ENCODE measurements around the gene CRPPA. TPM values are rescaled to one million over a fixed set of nuclear protein-coding genes. Genes with fewer than 3 reads are reported as not detected.

CRPPA gene
- total RNA-seq, 4 donors from 2014 or later, result 0.80 to 2.6 (median 1.8) TPM

- intact Hi-C loops (cut with DNase I; ENCODE audit: low total_unique reads) (no loop called here), in situ Hi-C loops (cut with MboI; ENCODE audit: low pct_ligation_motif_present in 1 of 4, low pct_unique_long_range_greater_than_20kb in 1 of 4, low sequenced_read_pairs in 3 of 4) (no loop called here)
- no peak for TF ChIP-seq EP300 (IDR thresholded peaks at IDR 0.05; ENCODE audit: low read depth)
- H3K4me1 ChIP-seq, result peaks cover 13 to 27% (median 17%) of the 10 kb centered on the region in 4 donors
- DNase-seq, result no peak
- H3K27ac ChIP-seq, result no peak overlapping the region
- 34 to 62% methylated on average over 1 of the region's 1 CpG for WGBS, 2 donors (ENCODE audit: low coverage in 1 of 2)
- H3K27me3 ChIP-seq, result no peaks in the 10 kb centered on the region
- no peaks in the 10 kb centered on the region for H3K36me3 ChIP-seq
- H3K4me3 ChIP-seq, result no peak overlapping the region
- H3K9me3 ChIP-seq, result no peaks in the 10 kb centered on the region
These were observed 2.4 kb upstream of the CRPPA start for GRCh38 chr7:16423761-16424160.

GRCh38 chr7:16422917-16423316, 1.6 kb upstream of the CRPPA start:
- 85 to 100% methylated on average over 1 to 3 of the region's 3 CpGs for WGBS, 2 donors (ENCODE audit: low coverage in 1 of 2)
- in situ Hi-C loops (cut with MboI; ENCODE audit: low pct_ligation_motif_present in 1 of 4, low pct_unique_long_range_greater_than_20kb in 1 of 4, low sequenced_read_pairs in 3 of 4) (no loop called here), intact Hi-C loops (cut with DNase I; ENCODE audit: low total_unique reads) (no loop called here)

DNA sequence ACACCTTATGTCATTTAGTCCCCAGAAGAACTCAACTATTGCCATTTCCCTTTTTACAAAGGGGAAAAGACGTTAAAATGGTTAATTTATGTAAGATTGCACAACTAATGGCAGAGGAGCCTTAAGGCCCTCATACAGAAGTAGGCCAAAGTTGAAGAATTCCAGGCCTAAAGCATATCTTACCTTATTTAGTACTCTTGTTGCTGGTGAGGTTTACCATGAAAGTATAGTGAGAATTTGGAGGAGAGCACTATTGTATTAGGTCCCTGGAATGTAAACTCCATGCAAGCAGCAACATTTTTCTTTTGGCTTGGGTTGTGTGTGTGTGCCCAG, 731 bp upstream of the CRPPA start:
- TF ChIP-seq POLR2A (IDR thresholded peaks at IDR 0.05) (no peak), POLR2AphosphoS5 (IDR thresholded peaks at IDR 0.05) (no peak), CTCF (IDR thresholded peaks at IDR 0.05) (no peak), EP300 (IDR thresholded peaks at IDR 0.05; ENCODE audit: low read depth) (no peak)
- no peak overlapping the region for H3K4me3 ChIP-seq
- no peaks in the 10 kb centered on the region for H3K36me3 ChIP-seq
- H3K9me3 ChIP-seq, result no peaks in the 10 kb centered on the region
- no peaks in the 10 kb centered on the region for H3K27me3 ChIP-seq
- 33 to 44% methylated on average over 1 of the region's 1 CpG for WGBS, 2 donors (ENCODE audit: low coverage in 1 of 2)
- no peak for DNase-seq
- H3K27ac ChIP-seq, result peak overlapping the region; percentile 96 to 98 (median 97)
- H3K4me1 ChIP-seq, result peaks cover 13 to 26% (median 17%) of the 10 kb centered on the region in 4 donors
- in situ Hi-C loops (cut with MboI; ENCODE audit: low pct_ligation_motif_present in 1 of 4, low pct_unique_long_range_greater_than_20kb in 1 of 4, low sequenced_read_pairs in 3 of 4) (no loop called here), intact Hi-C loops (cut with DNase I; ENCODE audit: low total_unique reads) (no loop called here)

More at GRCh38 chr7:16422917-16423316, 1.6 kb upstream of the CRPPA start:
- no peak for DNase-seq
- Histone ChIP-seq H3K4me1 (peaks cover 13 to 24% (median 17%) of the 10 kb centered on the region in 4 donors), H3K27me3 (no peaks in the 10 kb centered on the region), H3K27ac (peak overlapping the region; percentile 96 to 98 (median 97)), H3K4me3 (no peak overlapping the region), H3K9me3 (no peaks in the 10 kb centered on the region), H3K36me3 (no peaks in the 10 kb centered on the region)
- TF ChIP-seq POLR2A (IDR thresholded peaks at IDR 0.05) (no peak), CTCF (IDR thresholded peaks at IDR 0.05) (no peak), POLR2AphosphoS5 (IDR thresholded peaks at IDR 0.05) (no peak), EP300 (IDR thresholded peaks at IDR 0.05; ENCODE audit: low read depth) (no peak)

GRCh38 chr7:16420649-16421332, 547 bp downstream of the CRPPA start:
- H3K36me3 ChIP-seq, result no peaks in the 10 kb centered on the region
- TF ChIP-seq EP300 (IDR thresholded peaks at IDR 0.05; ENCODE audit: low read depth) (no peak), POLR2AphosphoS5 (IDR thresholded peaks at IDR 0.05) (peak; percentile 88 to 92 (median 88)), CTCF (IDR thresholded peaks at IDR 0.05) (peak; percentile 35 to 68 (median 43)), POLR2A (IDR thresholded peaks at IDR 0.05) (peak; percentile 93)
- H3K4me1 ChIP-seq, result peaks cover 13 to 26% (median 17%) of the 10 kb centered on the region in 4 donors
- 1% methylated on average over 54 of the region's 56 CpGs; no CpG with 5 or more reads in 1 of the 2 donors for WGBS, 2 donors (ENCODE audit: low coverage in 1 of 2)
- no peaks in the 10 kb centered on the region for H3K9me3 ChIP-seq
- intact Hi-C loops (cut with DNase I; ENCODE audit: low total_unique reads) (no loop called here), in situ Hi-C loops (cut with MboI; ENCODE audit: low pct_ligation_motif_present in 1 of 4, low pct_unique_long_range_greater_than_20kb in 1 of 4, low sequenced_read_pairs in 3 of 4) (no loop called here)
- peak overlapping the region; percentile 59 to 69 (median 63) for H3K4me3 ChIP-seq
- H3K27ac ChIP-seq, result peak overlapping the region; percentile 96 to 98 (median 97)
- H3K27me3 ChIP-seq, result no peaks in the 10 kb centered on the region
- peak; percentile 89 for DNase-seq
